ENCODE data around the gene HOXD11.

The HOXD11 gene

DNA sequence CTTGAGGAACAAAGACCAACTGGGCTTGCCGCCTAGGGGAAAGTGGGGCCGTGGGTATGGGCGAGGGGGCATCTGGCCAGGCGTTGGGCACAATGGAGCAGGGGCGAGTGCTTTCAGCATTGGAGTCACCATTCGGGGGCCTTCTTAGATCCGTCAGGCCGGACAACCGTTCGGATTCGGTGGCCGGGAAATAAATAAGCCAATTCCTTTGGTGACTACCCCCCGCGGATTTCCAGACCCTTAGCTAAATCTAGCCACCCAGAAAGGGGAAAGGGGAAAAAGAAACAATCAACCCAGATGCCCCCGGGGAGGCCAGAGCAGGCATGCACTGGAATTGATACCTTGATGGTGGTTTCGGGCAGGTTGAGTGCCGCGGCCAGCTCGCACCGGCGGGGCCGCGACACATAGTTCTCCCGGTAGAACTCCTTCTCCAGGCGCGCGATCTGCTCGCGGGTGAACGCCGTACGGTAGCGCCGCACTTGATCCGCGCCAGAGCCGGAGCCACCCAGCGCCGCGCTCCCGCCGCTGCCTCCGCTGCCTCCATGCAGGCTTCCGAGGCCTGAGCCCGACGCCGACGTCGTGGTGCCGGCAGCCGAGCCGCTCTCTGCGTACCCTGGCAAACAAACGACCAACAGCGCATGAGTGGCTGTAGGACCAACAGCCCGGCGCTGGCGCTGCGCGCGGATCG, 25.1 kb upstream of the HOXD11 start:
- H3K4me3 ChIP-seq (ENCODE audit: control insufficient read depth, low read depth, low read length) = no peak overlapping the region
- no peak for DNase-seq (ENCODE audit: low read depth)
- TF ChIP-seq, protein P1, sequence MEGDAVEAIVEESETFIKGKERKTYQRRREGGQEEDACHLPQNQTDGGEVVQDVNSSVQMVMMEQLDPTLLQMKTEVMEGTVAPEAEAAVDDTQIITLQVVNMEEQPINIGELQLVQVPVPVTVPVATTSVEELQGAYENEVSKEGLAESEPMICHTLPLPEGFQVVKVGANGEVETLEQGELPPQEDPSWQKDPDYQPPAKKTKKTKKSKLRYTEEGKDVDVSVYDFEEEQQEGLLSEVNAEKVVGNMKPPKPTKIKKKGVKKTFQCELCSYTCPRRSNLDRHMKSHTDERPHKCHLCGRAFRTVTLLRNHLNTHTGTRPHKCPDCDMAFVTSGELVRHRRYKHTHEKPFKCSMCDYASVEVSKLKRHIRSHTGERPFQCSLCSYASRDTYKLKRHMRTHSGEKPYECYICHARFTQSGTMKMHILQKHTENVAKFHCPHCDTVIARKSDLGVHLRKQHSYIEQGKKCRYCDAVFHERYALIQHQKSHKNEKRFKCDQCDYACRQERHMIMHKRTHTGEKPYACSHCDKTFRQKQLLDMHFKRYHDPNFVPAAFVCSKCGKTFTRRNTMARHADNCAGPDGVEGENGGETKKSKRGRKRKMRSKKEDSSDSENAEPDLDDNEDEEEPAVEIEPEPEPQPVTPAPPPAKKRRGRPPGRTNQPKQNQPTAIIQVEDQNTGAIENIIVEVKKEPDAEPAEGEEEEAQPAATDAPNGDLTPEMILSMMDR (IDR thresholded peaks at IDR 0.05; ENCODE audit: control insufficient read depth, insufficient read depth, low read depth, low read length, missing control alignments) = no peak

DNA sequence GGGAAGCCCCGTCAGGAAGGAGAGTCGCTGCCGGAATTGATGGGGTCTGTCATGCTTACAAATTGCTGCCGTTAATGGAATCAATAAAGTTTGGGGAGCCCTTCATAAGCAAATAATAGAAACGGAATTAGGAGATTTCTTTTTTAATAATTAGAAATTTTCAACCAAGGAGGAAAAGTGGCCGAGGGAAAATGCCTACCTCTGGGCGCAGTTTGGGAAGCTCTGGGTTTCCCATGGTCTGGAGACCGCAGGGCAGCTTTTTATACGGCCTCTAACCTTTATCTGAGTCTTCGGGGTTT, 24.6 kb upstream of the HOXD11 start:
- TF ChIP-seq, protein P1 (IDR thresholded peaks at IDR 0.05; ENCODE audit: control insufficient read depth, insufficient read depth, low read depth, low read length, missing control alignments) = no peak
- no peak overlapping the region for H3K4me3 ChIP-seq (ENCODE audit: control insufficient read depth, low read depth, low read length)
- DNase-seq (ENCODE audit: low read depth) = no peak

DNA sequence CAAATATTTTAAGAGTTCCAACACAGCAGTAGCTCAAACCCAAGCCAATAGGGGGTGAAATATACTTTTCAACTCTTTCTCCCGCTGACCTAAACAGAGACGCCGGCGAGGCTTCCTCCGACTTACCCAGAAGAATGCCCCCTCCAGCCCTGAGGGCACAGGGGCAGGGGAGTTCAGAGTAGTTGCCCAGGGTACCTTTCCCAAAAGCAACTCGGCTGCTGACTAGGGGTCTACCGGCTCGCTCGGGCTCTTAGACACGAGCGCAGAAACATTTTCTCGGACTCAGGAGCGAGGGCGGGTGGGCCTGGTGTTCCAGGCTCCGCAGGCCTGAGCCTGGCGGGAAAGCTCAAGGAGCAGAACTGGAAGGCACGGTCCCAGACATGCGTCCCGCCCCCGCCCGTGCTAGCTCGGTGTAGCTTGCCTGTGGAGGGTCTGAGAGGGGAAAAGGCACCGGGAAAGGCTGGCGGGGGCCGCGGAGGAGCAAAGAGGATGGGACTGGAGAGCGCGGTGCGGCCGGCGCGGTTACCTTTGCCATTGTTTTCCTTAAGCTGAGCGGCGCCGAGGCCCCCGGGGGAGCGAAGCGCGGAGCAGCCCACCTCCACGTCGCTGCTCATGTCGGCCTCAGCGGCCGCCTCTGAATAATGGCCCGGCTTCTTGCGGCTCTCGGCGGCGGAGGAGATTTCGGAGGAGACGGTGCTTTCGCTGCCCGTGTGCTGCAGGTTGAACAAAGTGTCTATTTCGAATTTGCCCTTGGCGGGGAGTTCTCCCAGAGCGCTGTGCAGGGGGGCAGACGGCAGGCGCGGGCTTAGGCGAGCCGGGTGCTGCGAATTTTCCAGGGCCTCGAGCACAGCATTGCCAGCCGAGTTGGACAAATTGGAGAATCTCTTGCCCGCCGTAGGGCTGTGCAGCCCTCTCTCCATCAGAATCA, 24.0 kb upstream of the HOXD11 start:
- no peak for DNase-seq (ENCODE audit: low read depth)
- TF ChIP-seq, protein P1 (IDR thresholded peaks at IDR 0.05; ENCODE audit: control insufficient read depth, insufficient read depth, low read depth, low read length, missing control alignments) = no peak
- H3K4me3 ChIP-seq (ENCODE audit: control insufficient read depth, low read depth, low read length) = no peak overlapping the region

DNA sequence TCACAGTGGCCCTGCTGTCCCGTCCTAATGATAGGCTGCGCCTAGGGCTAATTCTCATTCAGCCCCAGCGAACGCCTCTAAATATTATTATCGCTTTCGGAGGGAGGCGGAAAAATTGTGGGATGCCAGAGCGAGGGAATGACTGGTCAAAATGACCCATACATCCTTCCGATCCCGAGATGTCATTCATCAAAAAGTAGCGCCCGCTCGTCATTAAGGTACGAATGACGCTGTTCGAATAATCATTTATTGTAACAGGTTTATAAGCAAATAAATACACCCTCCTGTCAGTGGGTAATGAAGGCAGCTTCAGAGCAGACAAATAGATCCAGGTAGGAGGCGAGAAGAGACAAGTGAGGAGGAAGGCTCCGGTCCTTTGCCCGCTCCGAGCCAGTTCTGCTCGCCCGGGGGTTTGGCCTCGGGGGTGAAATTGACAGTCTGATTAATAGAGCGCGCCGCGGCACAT, 23.3 kb upstream of the HOXD11 start, which contains the start of gene EVX2:
Gene EVX2, minus strand, starts transcription at position 167 of the 466 bp plus-strand sequence. CDS start 186 bp downstream, outside the sequence.
- no peak within 1 kb of the TSS for H3K4me3 ChIP-seq (ENCODE audit: control insufficient read depth, low read depth, low read length)
- DNase-seq (ENCODE audit: low read depth) = no peak
- TF ChIP-seq, protein P1 (IDR thresholded peaks at IDR 0.05; ENCODE audit: control insufficient read depth, insufficient read depth, low read depth, low read length, missing control alignments) = no peak

DNA sequence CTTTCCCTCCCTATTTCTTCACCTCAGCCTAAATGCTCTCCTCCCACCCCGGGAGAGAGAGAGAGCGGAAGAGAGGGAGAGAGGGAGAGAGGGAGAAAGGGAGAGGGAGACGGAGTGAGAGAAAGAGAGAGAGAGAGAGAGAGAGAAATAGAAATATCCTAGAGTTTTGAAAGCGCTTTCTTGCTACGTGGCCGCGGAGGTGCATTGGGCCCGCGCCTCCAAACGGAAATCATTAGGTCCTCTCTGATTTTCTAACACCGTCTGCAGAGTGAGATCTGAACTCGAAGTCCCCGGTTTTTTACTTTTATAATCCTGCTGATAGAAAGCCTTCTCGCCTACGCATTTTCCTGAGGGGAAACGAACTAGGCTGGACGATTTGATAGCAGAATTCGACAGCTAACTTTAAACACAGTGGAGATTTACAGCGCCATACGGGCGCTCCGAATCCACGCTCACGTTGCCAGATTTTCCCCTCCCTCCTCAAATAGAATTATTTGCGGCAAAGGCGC, 22.4 kb upstream of the HOXD11 start:
- TF ChIP-seq, protein P1 (IDR thresholded peaks at IDR 0.05; ENCODE audit: control insufficient read depth, insufficient read depth, low read depth, low read length, missing control alignments) = no peak
- H3K4me3 ChIP-seq (ENCODE audit: control insufficient read depth, low read depth, low read length) = no peak overlapping the region
- no peak for DNase-seq (ENCODE audit: low read depth)

DNA sequence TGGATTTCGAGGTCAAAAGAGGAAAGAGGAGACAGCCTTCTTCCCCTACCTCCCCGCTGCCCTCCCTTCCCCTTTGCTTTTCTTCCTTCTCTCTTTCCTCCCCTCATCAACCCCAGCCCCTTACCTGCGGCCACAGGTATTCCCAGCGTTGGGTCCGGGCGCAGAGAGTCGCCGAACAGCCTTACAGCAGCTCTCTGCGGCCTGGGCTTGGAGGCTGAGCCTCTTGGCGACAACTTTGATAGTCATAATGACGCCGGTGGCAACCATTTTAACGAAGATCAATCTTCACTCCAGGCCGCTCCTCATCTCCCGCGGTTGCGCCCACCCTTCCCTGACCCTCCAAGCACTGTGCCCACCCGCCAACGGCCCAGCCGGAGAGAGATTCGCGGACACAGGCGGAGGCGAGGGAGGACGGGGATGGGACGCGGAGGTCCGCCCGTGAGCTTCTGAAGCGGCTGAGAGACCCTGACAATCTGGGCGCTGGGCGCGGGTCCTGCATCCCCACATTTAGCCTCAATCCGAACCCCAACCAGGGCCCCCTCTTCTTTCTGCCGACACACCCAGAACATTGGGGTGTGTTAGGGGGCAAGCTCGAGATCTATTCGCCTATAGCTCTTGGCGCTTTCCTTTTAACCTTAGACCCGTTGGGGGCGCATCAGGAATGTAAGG, 21.8 kb upstream of the HOXD11 start:
- no peak for DNase-seq (ENCODE audit: low read depth)
- TF ChIP-seq, protein P1 (IDR thresholded peaks at IDR 0.05; ENCODE audit: control insufficient read depth, insufficient read depth, low read depth, low read length, missing control alignments) = no peak
- no peak overlapping the region for H3K4me3 ChIP-seq (ENCODE audit: control insufficient read depth, low read depth, low read length)
